Ascending aorta (tissue), 2 donors: ENCODE data around the gene DROSHA. TPM values are rescaled to one million over a fixed set of nuclear protein-coding genes. Genes with fewer than 3 reads are reported as not detected.

ENCODE experiments used
- DNase-seq, 2 donors: peaks; one replicate each; pipeline ENCODE4 v3.0.0-alpha.2; 2019; ENCODE audit warnings: low spot score in 2 of 2
- H3K27ac ChIP-seq, 2 donors: fragments of 200-600 bp; sonication (generic); one replicate each; pipeline ENCODE4 v1.5.1; 2016 to 2017; ENCODE audit warnings: mild to moderate bottlenecking in 1 of 2
- H3K27me3 ChIP-seq: fragments of 200-600 bp; sonication (generic); one replicate; pipeline ENCODE4 v1.5.1; 2017
- H3K36me3 ChIP-seq, 2 donors: fragments of 200-600 bp; sonication (generic); one replicate each; pipeline ENCODE4 v1.5.1; 2016
- H3K4me1 ChIP-seq, 2 donors: fragments of 200-600 bp; sonication (generic); one replicate each; pipeline ENCODE4 v1.5.1; 2016 to 2017; ENCODE audit warnings: mild to moderate bottlenecking in 1 of 2
- H3K4me3 ChIP-seq, 2 donors: fragments of 200-600 bp; sonication (generic); one replicate each; pipeline ENCODE4 v1.5.1; 2016 to 2017; ENCODE audit warnings: mild to moderate bottlenecking in 1 of 2
- H3K9me3 ChIP-seq, 2 donors: fragments of 200-600 bp; sonication (generic); one replicate each; pipeline ENCODE4 v1.5.1; 2016
- intact Hi-C: fragments of 100-400 bp; cut with DNase I; formaldehyde crosslinking; loops from one replicate; pipeline ENCODE4 v1.15.1; 2023
- total RNA-seq: library from RNA; depleted of rRNA; stranded (reverse); fragments of >200 nt; gene quantifications from one replicate; pipeline ENCODE4 v1.1.0, GENCODE V29; 2016
- TF ChIP-seq, protein P1 (sequence below), 3 experiments: fragments of 200-600 bp in 2 of 3; fragments of 450-650 bp in 1 of 3; sonication (generic) in 2 of 3; IDR thresholded peaks; one replicate each; pipeline ENCODE4 v1.5.1; 2016 to 2019; ENCODE audit warnings: antibody characterized with exemption in 3 of 3, mild to moderate bottlenecking in 1 of 3, moderate library complexity in 1 of 3

The DROSHA gene
- total RNA-seq, 1 donor from 2014 or later, result 54.9 TPM

DNA sequence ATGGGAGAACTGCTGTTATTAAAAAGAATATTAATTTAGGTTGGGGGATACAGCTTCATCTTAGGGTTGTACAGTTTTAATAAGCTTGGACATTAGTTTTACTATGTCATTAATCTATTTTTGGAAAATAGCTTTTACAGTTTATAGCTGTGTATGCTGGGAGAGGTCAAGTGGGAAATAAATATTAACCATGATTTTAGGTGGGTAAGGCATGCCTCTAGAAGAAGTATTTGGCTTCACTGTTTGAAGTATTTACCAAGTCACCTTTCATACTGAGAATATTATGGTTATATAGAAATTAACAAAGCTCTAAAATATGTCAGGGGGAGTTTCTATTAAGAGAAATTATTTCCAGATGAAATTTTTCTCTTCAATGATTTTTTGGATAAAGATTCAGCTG, 5.5 kb upstream of the DROSHA start:
- Histone ChIP-seq H3K27ac (no peak overlapping the region), H3K9me3 (no peaks in the 10 kb centered on the region), H3K4me1 (peaks cover 0 to 12% of the 10 kb centered on the region in 2 donors), H3K27me3 (no peaks in the 10 kb centered on the region), H3K4me3 (no peak overlapping the region), H3K36me3 (peaks cover 45 to 68% of the 10 kb centered on the region in 2 donors)
- TF ChIP-seq, protein P1, sequence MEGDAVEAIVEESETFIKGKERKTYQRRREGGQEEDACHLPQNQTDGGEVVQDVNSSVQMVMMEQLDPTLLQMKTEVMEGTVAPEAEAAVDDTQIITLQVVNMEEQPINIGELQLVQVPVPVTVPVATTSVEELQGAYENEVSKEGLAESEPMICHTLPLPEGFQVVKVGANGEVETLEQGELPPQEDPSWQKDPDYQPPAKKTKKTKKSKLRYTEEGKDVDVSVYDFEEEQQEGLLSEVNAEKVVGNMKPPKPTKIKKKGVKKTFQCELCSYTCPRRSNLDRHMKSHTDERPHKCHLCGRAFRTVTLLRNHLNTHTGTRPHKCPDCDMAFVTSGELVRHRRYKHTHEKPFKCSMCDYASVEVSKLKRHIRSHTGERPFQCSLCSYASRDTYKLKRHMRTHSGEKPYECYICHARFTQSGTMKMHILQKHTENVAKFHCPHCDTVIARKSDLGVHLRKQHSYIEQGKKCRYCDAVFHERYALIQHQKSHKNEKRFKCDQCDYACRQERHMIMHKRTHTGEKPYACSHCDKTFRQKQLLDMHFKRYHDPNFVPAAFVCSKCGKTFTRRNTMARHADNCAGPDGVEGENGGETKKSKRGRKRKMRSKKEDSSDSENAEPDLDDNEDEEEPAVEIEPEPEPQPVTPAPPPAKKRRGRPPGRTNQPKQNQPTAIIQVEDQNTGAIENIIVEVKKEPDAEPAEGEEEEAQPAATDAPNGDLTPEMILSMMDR (IDR thresholded peaks at IDR 0.05), result no peak
- intact Hi-C loops, result no loop called here
- DNase-seq, result no peak

DNA sequence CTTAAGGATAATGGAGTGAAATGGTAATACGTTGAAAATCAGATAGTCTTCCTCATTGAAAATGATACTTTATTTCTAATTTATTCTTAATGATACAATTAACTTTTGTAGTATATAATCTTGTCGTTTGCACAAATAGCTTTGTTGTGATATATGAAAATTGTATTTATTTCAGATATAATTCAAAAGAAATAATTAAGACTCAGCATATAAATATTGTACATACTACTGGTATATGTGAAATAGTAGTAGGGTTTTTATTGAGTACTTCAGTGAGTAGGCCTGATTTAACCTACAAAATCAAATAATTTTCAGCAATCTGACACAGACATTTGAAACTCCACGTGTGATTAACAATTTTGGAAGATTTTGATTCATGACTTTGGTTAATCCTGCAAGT, 5.0 kb upstream of the DROSHA start:
- Histone ChIP-seq H3K4me3 (no peak overlapping the region), H3K27me3 (no peaks in the 10 kb centered on the region), H3K4me1 (peaks cover 0 to 12% of the 10 kb centered on the region in 2 donors), H3K9me3 (no peaks in the 10 kb centered on the region), H3K36me3 (peaks cover 41 to 65% of the 10 kb centered on the region in 2 donors), H3K27ac (no peak overlapping the region)
- DNase-seq, result no peak
- intact Hi-C loops, result no loop called here
- TF ChIP-seq, protein P1 (IDR thresholded peaks at IDR 0.05), result no peak

DNA sequence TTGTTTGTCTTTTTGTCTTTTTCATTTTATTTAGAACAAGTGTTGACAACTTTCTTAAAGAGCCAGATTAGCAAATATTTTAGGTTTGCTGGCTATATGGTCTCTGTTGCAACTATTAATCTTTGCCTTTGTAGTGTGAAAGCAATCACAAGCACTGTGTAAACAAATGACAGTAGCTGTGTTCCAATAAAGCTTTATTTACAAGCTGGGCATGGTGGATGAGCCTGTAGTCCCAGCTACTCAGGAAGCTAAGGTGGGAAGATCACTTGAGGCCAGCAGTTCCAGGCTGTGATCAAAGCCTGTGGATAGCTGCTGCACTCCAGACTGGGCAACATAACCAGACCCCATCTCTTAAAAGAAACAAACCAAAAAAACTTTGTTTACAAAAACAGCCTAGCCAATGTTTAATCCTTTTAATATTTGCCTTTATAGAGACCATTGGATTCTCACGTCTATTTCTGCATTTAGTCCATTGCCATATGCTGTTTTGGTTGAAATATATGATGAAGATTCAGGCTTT, 2.7 kb upstream of the DROSHA start:
- no peak overlapping the region for H3K4me3 ChIP-seq
- H3K9me3 ChIP-seq, result no peaks in the 10 kb centered on the region
- DNase-seq, result no peak
- intact Hi-C loops, result loop anchor here (5.0 kb wide), 3 partner anchors 493 to 778 kb away; partner anchors contain the start of gene MTMR12
- H3K36me3 ChIP-seq, result peaks cover 25 to 42% of the 10 kb centered on the region in 2 donors
- peaks cover 0 to 20% of the 10 kb centered on the region in 2 donors for H3K4me1 ChIP-seq
- TF ChIP-seq, protein P1 (IDR thresholded peaks at IDR 0.05), result no peak
- H3K27me3 ChIP-seq, result no peaks in the 10 kb centered on the region
- no peak overlapping the region for H3K27ac ChIP-seq

DNA sequence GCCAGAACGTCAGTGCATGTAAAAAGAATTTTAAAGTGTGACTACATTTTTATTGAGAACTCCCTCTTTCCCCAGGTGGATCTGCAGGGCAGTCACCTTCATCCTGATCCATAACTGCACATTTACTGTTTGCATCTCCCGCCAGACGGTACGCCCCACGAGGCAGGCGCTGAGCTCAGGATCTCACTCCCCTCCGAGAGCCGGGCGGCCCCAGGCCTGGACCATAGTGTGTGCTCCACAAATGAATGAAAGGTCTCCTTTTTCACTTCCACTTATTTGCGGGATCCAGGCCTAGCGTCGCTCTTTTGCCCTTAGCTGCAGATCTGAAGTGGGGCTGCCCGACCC, 378 bp downstream of the DROSHA start:
- H3K27me3 ChIP-seq, result no peaks in the 10 kb centered on the region
- TF ChIP-seq, protein P1 (IDR thresholded peaks at IDR 0.05), result no peak
- H3K4me3 ChIP-seq, result peak overlapping the region; percentile 75 to 85
- H3K27ac ChIP-seq, result peak overlapping the region; percentile 29 to 85
- no peaks in the 10 kb centered on the region for H3K9me3 ChIP-seq
- no peak for DNase-seq
- H3K4me1 ChIP-seq, result peaks cover 0 to 20% of the 10 kb centered on the region in 2 donors
- H3K36me3 ChIP-seq, result peaks cover 26 to 41% of the 10 kb centered on the region in 2 donors
- intact Hi-C loops, result loop anchor here (5.0 kb wide), 3 partner anchors 496 to 781 kb away; partner anchors contain the start of gene MTMR12

DNA sequence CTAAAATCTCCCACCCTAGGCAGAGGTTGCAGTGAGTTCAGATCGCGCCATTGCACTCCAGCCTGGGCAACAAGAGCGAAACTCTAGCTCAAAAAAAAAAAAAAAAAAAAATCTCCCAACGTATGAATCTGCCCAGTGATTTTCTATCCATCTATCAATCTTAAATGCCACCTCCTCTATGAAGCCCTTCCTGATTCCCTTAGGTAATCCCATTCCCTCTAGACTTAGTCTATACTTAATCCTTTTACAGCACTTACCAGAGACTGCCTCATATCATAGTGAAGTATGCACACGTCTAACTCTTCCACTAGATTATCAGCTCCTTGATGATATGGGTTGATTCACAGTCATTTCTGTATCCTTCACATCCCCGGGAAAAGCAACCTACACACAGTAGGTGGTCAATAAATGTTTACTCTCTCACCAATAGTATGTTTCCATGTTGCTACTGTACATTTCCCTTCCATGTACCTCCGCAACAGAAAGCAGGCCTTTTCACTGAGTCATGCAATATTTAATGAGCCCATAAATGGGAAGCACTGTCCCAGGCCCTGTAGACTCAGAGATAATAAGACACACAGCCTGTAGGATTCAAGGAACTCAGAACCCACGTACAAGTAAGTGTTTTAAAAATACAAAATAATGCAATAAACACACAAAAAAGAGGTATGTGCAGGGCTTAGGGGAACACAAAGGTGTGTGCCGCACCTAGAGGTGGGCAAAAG, 1.2 kb downstream of the DROSHA start:
- no peaks in the 10 kb centered on the region for H3K9me3 ChIP-seq
- peaks cover 29 to 42% of the 10 kb centered on the region in 2 donors for H3K36me3 ChIP-seq
- H3K27me3 ChIP-seq, result no peaks in the 10 kb centered on the region
- no peak overlapping the region for H3K27ac ChIP-seq
- peak overlapping the region; percentile 75 to 85 for H3K4me3 ChIP-seq
- DNase-seq, result no peak
- peaks cover 0 to 20% of the 10 kb centered on the region in 2 donors for H3K4me1 ChIP-seq
- intact Hi-C loops, result loop anchor here (5.0 kb wide), 3 partner anchors 497 to 782 kb away; partner anchors contain the start of gene MTMR12
- TF ChIP-seq, protein P1 (IDR thresholded peaks at IDR 0.05), result no peak
